Stimulated activated naive CD4-positive, alpha-beta T cell treated with Interleukin-2 at 50 U/mL for 16 hours (primary cell): ENCODE data around the gene CD33.
"Not testable (repeated sequence)": the region's sequence is repeated elsewhere in the genome, so short reads cannot be mapped to it uniquely, and the experiment has no call there.

ENCODE experiments used
- DNase-seq: peaks from one replicate; lab custom pipeline; 2025; lab: John Stamatoyannopoulos, UW

The CD33 gene

DNA sequence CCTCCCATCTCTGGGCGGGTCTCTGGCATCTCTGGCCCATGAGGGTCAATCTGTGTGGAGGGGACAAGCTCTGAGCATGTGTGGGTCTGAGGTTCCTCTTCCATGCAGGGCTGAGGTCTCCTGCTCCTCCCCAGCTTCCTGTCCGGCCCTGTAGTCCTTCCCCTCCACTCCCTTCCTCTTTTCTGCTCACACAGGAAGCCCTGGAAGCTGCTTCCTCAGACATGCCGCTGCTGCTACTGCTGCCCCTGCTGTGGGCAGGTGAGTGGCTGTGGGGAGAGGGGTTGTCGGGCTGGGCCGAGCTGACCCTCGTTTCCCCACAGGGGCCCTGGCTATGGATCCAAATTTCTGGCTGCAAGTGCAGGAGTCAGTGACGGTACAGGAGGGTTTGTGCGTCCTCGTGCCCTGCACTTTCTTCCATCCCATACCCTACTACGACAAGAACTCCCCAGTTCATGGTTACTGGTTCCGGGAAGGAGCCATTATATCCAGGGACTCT lies at the start of gene CD33:
CD33 (plus strand) TSS at position 183 of the 496 bp plus-strand sequence; CDS start at position 222, 39 bp downstream.
- not testable (repeated sequence) for DNase-seq

DNA sequence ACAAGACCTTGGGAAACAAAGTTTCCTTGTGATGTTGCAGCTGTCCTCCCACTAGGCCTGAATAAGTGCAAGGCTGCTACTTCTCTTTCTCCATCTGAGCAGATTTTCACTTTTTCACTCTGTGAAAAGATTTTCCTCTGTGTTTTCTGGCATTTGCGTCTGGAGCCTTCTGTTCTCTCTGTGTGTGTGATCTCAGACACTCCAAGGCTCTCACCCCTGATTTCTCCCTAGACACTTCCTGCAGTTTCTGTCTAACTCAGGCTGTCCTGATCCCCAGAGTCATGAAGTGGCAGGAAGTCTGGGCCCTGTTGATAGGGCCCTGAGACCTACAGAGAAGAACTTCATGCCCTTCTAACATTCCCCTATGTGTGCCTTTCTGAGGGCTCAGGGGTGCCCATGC lies 45.6 kb upstream of the CD33 start:
- DNase-seq: no peak

DNA sequence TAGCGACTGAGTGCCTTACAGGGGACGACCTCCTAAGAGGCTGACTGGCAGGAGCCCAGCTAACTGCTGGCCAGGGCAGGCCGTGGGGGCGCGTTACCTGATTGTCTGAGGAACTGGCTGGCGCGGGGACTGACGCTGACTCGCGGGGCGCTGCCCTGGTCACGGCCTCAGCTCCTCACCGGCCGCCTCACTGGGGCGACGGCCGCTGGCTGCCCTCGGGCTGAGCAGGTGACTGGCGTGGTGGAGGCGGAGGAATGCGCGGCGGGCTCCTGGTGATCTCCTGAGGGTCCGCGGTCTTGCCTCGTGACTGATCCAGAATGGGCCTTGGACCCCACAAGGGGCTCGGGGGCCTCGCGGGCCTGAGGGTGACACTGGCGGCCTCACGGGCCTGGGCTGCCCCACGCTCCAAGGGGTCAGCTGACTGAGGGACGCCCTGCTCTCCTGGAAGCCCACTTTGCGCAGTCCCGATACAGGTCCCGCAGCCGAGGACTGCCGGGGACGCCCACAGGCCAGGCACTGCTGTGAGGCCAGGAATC lies 43.4 kb upstream of the CD33 start:
- DNase-seq: no peak

GRCh38 chr19:51181913-51182419 lies 42.9 kb upstream of the CD33 start:
- no peak for DNase-seq

GRCh38 chr19:51183629-51184028 lies 41.3 kb upstream of the CD33 start:
- no peak for DNase-seq

GRCh38 chr19:51185069-51185867 lies 39.6 kb upstream of the CD33 start:
- no peak for DNase-seq

DNA sequence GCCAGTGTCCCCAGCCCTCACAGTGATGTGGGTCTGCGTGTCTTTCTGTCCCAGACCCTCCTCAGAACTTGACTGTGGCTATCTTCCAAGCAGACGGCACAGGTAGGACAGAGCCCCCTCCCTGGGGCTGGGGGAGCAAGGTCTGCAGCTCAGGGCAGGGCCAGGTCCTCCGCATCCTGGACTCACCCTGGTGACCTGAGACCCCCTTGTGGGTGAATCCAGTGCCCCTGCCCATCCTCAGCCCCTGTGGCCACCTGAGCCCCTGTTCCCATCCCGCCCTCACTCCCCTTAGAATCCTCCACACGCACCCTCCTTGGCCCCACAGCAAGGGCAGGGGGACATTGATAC lies 39.0 kb upstream of the CD33 start:
- DNase-seq: no peak

DNA sequence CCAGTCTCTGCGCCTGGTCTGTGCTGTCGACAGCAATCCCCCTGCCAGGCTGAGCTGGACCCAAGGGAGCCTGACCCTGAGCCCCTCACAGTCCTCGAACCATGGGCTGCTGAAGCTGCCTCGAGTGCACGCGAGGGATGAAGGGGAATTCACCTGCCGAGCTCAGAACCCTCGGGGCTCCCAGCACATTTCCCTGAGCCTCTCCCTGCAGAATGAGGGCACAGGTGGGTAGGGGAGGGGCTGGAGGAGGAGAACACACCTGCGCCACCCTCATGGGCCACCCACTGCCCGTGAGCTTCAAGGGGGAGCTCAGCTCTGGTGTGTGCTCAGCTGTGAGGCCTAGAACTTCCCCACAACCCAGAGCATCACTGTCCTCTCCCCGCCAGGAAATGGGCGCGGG lies 38.6 kb upstream of the CD33 start:
- no peak for DNase-seq

- no peak for DNase-seq
Measured at GRCh38 chr19:51187395-51188226, 37.3 kb upstream of the CD33 start.

DNA sequence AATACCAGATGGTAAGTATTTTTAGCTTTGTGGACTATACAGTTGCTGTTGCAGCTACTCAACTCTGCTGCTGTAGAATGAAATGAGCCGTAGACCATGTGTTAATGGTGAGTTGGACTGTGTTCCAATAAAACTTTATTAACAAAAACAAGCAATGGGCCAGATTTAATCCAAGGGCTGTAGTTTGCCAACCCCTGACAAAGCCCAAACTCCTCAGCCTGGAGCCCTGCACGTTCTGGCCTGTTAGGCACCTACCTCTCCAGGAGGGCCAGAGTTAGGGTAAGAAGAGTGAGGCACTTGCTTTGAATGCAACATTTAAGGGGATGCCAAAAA lies 36.7 kb upstream of the CD33 start:
- no peak for DNase-seq

DNA sequence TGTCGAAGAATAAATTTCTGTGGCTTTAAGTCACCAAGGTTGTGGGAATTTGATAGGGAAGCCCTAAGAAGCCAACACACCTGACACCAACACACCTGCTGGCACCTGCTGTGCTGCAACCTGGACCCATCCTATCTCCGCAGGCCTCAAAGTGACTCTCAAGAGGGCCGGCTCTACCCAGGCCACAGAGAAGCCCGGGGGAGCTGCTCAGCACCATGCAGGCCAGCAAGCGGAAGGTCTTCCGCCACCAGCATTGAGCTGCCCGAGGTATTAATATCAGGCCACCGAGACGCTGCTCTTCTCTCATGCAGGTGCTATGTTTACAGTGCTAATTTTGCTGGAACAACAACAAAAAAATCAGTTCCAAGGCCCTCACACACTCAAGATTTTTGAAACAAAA lies 32.2 kb upstream of the CD33 start:
- no peak for DNase-seq

- no peak for DNase-seq
Measured at GRCh38 chr19:51194527-51195315, 30.2 kb upstream of the CD33 start.

- no peak for DNase-seq
Measured at GRCh38 chr19:51195316-51195586, 29.6 kb upstream of the CD33 start.

DNA sequence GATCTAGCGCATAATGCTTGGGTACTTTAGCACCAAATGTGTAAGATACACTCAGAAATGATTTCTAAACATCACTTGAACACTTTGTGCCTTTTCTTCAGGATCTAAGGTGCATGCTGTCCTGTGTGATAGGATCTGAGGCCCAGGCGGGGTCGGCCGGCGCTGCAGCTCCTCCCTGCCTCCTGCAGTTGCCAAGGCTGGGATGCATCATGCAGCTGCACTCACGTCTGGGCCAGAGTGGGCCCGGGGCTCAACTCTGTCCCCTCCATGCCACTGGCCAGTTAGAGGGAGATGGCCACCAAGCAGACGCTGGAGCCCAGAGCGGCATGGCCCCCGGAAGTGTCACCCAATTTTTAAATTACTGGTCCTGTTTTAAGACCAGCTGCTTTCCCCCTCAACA lies 29.3 kb upstream of the CD33 start:
- no peak for DNase-seq

DNA sequence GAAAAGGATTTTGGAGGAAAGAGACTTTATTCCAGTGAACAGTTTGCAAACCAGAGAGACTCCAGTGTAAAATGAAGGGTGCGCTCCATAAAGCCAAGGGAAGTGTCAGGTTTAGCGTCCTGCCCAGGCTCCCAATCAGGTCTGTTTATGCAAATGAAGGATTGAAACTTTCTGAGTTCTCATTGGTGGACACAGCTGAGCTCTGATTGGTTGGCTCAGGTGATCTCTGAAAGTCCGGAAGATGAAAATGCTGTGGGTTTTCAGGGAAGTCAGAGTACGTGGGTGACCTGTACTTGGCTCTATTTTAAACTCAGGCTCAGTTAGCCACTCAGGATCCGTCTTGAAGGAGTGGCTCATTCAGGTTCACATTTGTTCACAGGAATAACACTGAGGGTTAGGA lies 28.7 kb upstream of the CD33 start:
- no peak for DNase-seq

DNA sequence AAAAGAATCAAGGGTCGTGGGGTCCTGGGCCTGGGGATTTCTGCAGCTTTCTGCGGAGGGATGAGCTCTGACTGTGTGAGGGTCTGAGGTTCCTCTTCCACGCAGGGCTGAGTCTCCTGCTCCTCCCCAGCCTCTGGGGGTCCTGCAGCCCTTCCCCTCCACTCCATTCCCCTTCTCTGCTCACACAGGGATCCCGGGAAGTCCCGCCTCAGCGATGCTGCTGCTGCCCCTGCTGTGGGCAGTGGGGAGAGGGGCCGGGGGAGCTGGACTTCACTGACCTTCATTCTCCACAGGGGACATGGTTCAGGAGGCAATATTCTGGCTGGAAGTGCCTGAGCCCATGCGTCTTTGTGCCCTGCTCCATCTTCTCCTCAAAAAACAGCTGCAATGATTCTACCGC lies 26.2 kb upstream of the CD33 start:
- no peak for DNase-seq

DNA sequence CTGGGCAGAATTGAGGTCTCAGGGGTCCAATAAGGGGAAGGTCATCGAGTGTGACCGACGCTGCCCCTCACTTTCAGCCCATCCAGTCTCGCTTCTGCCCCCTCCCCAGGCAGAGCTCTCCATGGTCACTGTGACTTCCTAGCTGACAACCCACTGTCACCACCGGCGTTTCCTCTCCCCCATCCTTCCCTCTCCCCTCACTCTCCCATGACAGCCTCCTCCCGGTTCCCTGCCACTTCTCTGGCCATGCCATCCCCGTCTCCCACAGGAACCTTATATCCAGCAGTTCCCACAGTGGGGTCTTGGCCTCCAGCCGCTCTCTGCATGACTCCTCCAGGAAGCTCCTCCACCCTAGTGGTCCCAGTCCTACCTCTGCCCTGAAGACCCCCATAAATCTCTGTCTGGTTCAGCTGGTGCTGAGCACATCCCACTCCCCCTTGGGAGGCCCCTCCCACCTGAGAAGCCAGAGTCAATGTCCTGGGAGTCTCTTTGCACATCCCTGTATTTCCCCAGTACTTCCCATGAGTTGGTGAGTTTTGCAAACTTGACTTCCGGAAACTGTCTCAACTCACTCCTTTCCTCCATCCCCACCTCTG lies 24.7 kb upstream of the CD33 start:
- DNase-seq: no peak

GRCh38 chr19:51201712-51202111 lies 23.2 kb upstream of the CD33 start:
- no peak for DNase-seq

DNA sequence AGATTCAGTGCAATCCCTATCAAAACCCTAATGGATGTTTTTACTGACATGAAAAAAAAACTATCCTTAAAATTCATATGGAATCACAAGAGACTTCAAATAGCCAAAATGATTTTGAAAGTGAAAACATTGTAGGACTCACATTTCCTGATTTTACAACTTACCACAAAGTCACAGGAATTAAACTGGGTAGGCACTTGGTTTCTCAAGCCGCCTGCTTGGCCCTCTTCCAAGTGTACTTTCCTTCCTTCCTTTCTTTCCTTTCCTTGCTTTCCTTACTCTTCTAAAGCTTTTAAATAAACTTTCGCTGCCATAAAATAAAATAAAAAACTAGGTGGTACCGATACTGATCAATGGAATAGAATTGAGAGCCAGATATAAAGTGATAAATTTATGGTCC lies 21.0 kb upstream of the CD33 start:
- DNase-seq: no peak

DNA sequence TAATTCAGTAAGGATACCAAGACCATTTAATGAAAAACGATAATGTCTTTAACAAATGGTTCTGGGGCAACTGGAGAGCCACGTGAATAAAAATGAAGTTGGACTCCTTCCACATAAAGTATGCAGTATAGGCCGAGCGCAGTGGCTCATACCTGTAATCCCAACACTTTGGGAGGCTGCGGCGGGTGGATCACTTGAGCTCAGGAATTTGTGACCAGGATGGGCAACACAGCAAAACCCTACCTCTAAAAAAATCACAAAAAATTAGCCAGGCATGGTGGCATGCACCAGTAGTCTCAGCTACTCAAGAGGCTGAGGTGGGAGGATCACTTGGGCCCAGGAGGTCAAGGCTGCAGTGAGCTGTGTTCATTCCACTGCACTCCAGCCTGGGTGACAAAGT lies 20.6 kb upstream of the CD33 start:
- DNase-seq: no peak

- no peak for DNase-seq
Measured at GRCh38 chr19:51207747-51208146, 17.1 kb upstream of the CD33 start.

- no peak for DNase-seq
Measured at GRCh38 chr19:51210191-51210784, 14.6 kb upstream of the CD33 start.
